ENCODE data around the gene SLC17A7. TPM values are rescaled to one million over a fixed set of nuclear protein-coding genes. Genes with fewer than 3 reads are reported as not detected.

Gene SLC17A7
- total and polyA plus RNA-seq, 2 of the 13 experiments (the other 11 are each of a cell fraction or from before 2014, with no cell fraction given), result 0.32 TPM; not detected in 1

DNA sequence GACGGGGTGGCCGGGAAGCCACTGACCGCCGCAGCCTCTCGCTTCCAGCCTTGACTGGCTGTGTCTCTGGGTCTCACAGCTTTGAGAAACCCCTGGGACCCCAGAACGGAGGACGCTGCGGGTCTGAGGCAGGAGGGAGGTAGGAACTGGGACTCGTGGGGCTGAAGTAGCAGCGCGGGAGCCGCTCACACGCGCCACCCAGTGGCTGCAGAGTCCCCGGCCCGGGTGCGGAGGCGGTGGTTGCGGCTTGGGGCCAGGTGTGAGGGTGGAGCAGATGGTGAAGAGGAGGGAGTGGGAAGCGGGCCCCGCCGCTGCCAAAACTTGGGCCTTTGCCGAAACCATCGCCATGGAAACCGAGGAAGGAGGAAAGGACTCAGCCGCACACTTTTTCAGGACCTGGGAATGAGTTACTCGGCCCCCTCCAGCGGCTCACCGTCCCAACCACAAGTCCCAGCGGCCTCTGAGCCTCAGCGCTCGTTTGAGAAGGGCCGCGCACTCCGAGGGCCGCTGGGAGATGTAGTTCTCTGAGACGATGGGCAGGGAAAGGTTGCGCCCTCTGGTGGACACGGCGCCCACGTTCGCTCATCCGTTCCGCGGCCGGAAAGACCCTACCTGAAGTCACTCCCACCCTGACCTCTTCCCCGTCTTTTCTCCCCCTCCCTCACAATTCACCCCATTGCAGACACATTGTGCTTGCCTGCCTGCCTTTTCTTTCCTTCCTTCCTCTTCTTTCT is 2.2 kb upstream of the SLC17A7 start (continued):
- TF ChIP-seq SMAD1 (CRISPR knock-in tag; IDR thresholded peaks at IDR 0.05; ENCODE audit: borderline replicate concordance, low read depth) (0 out of 2 replicates have a peak, but pooled peaks have one; percentile 33), ZNF563 (CRISPR knock-in tag; IDR thresholded peaks at IDR 0.05) (no peak), CEBPB (IDR thresholded peaks at IDR 0.05; ENCODE audit: borderline replicate concordance, low read depth, low read length) (no peak), GATAD1 (CRISPR knock-in tag; IDR thresholded peaks at IDR 0.05) (0 out of 2 replicates have a peak, but pooled peaks have one; percentile 10), NFYB (CRISPR knock-in tag; IDR thresholded peaks at IDR 0.05) (peak; percentile 26; the same call in 1 of the 2 replicates), THRA (CRISPR knock-in tag; IDR thresholded peaks at IDR 0.05; ENCODE audit: borderline replicate concordance) (no peak), ASH2L (IDR thresholded peaks at IDR 0.05; ENCODE audit: insufficient read length, low read depth, low read length) (peak; percentile 50), CTCF (CRISPR knock-in tag; IDR thresholded peaks at IDR 0.05) (peak; percentile 84), ZNF776 (CRISPR knock-in tag; IDR thresholded peaks at IDR 0.05) (no peak), ZKSCAN8 (CRISPR knock-in tag; IDR thresholded peaks at IDR 0.05; ENCODE audit: borderline replicate concordance) (0 out of 2 replicates have a peak, but pooled peaks have one; percentile 62), TBL1XR1 (IDR thresholded peaks at IDR 0.05; ENCODE audit: borderline replicate concordance, low read length, partially characterized antibody) (peak; percentile 45), GABPA (IDR thresholded peaks at IDR 0.05; ENCODE audit: low read depth, low read length) (peak; percentile 61), GABPA (CRISPR knock-in tag; IDR thresholded peaks at IDR 0.05; ENCODE audit: low read depth) (peak; percentile 83), SMAD9 (CRISPR knock-in tag; IDR thresholded peaks at IDR 0.05) (no peak), MXI1 (IDR thresholded peaks at IDR 0.05; ENCODE audit: borderline replicate concordance, low read depth, low read length) (peak; percentile 64; the same call in 1 of the 3 replicates), EEA1 (CRISPR knock-in tag; IDR thresholded peaks at IDR 0.05; ENCODE audit: borderline replicate concordance) (0 out of 2 replicates have a peak, but pooled peaks have one; percentile 56), ZNF556 (CRISPR knock-in tag; IDR thresholded peaks at IDR 0.05; ENCODE audit: borderline replicate concordance) (0 out of 2 replicates have a peak, but pooled peaks have one; percentile 64), NR1H2 (CRISPR knock-in tag; IDR thresholded peaks at IDR 0.05; ENCODE audit: borderline replicate concordance, low read depth) (0 out of 2 replicates have a peak, but pooled peaks have one; percentile 46)
- TF ChIP-seq, protein P1, sequence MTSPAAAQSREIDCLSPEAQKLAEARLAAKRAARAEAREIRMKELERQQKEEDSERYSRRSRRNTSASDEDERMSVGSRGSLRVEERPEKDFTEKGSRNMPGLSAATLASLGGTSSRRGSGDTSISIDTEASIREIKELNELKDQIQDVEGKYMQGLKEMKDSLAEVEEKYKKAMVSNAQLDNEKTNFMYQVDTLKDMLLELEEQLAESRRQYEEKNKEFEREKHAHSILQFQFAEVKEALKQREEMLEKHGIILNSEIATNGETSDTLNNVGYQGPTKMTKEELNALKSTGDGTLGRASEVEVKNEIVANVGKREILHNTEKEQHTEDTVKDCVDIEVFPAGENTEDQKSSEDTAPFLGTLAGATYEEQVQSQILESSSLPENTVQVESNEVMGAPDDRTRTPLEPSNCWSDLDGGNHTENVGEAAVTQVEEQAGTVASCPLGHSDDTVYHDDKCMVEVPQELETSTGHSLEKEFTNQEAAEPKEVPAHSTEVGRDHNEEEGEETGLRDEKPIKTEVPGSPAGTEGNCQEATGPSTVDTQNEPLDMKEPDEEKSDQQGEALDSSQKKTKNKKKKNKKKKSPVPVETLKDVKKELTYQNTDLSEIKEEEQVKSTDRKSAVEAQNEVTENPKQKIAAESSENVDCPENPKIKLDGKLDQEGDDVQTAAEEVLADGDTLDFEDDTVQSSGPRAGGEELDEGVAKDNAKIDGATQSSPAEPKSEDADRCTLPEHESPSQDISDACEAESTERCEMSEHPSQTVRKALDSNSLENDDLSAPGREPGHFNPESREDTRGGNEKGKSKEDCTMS (CRISPR knock-in tag; conservative IDR thresholded peaks at IDR 0.05), result no peak
- TF ChIP-seq, protein P2, sequence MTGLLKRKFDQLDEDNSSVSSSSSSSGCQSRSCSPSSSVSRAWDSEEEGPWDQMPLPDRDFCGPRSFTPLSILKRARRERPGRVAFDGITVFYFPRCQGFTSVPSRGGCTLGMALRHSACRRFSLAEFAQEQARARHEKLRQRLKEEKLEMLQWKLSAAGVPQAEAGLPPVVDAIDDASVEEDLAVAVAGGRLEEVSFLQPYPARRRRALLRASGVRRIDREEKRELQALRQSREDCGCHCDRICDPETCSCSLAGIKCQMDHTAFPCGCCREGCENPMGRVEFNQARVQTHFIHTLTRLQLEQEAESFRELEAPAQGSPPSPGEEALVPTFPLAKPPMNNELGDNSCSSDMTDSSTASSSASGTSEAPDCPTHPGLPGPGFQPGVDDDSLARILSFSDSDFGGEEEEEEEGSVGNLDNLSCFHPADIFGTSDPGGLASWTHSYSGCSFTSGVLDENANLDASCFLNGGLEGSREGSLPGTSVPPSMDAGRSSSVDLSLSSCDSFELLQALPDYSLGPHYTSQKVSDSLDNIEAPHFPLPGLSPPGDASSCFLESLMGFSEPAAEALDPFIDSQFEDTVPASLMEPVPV (CRISPR knock-in tag; IDR thresholded peaks at IDR 0.05), result peak; percentile 54; the same call in 1 of the 2 replicates
